HCT116 (cell line): Measurements from ENCODE around the gene TMEM169. TPM values are rescaled to one million over a fixed set of nuclear protein-coding genes. Genes with fewer than 3 reads are reported as not detected.
A peak's percentile ranks its signal among the peaks of the same experiment; 100 is the strongest.
"Not testable (repeated sequence)": the region's sequence is repeated elsewhere in the genome, so short reads cannot be mapped to it uniquely, and the experiment has no call there.

Experiments
- ATAC-seq: fragments of 200-7000 bp; cut with Tn5 transposase; 2 replicates; pipeline ENCODE4 v1.9.1; 2020; ENCODE audit warnings: mild to moderate bottlenecking, moderate library complexity
- BruUV-seq: library from RNA; stranded (reverse); fragments of 400-500 nt; replicated peaks from 2 replicates; lab custom pipeline; 2021; lab: Mats Ljungman, UMichigan
- CTCF ChIA-PET: fragments of 300-600 bp; sonication (Branson Sonifier 250); formaldehyde crosslinking; loops from one replicate; lab custom pipeline; 2021; ENCODE audit warnings: antibody characterized with exemption; lab: Charles Lee
- POLR2A ChIA-PET: fragments of 300-600, 350-600 bp; sonication (Branson Sonifier 250); formaldehyde crosslinking; loops from one replicate; lab custom pipeline; 2021; ENCODE audit warnings: antibody characterized with exemption; lab: Charles Lee
- RAD21 ChIA-PET, 2 experiments: fragments of 300-600 bp; sonication (Branson Sonifier 250); formaldehyde crosslinking; loops; one replicate each; lab custom pipeline; 2023; ENCODE audit warnings: low total read pairs in 2 of 2; ENCODE audit not compliant: uncharacterized antibody in 2 of 2, unreplicated experiment in 2 of 2, low non-redundant PET in 1 of 2; lab: Charles Lee
- DNase-seq: peaks from one replicate; pipeline ENCODE4 v3.0.0-alpha.2; 2010; ENCODE audit warnings: low read depth, low spot score
- H2AFZ ChIP-seq: fragments of 200-600 bp; shearing (Covaris generic), sonication (generic); 2 replicates; pipeline ENCODE4 v1.6.1; 2017; ENCODE audit warnings: low read depth, mixed run types, mixed read lengths, antibody characterized with exemption, low read length; ENCODE audit not compliant: poor library complexity, severe bottlenecking
- H3K27ac ChIP-seq: 2 replicates; pipeline ENCODE4 v1.5.1; 2012; ENCODE audit warnings: low read depth, low read length
- H3K27me3 ChIP-seq: fragments of 200-600 bp; sonication (generic); 2 replicates; pipeline ENCODE4 v1.6.1; 2016; ENCODE audit warnings: mixed run types, low read length, mixed read lengths; ENCODE audit not compliant: insufficient read depth
- H3K36me3 ChIP-seq, 2 experiments: fragments of 200-500 bp in 1 of 2; fragments of 200-600 bp in 1 of 2; sonication (Bioruptor generic) in 1 of 2; sonication (generic) in 1 of 2; 2 replicates each; pipeline versions ENCODE4 v1.5.1 to v1.6.1; 2014 to 2016; ENCODE audit warnings: low read length in 2 of 2, inconsistent platforms in 1 of 2, mixed read lengths in 1 of 2, mixed run types in 1 of 2; ENCODE audit not compliant: insufficient read depth in 2 of 2, control insufficient read depth in 1 of 2
- H3K4me1 ChIP-seq, 2 experiments: fragments of 200-600 bp in 1 of 2; sonication (generic) in 1 of 2; 2 replicates each; pipeline versions ENCODE4 v1.5.1 to v1.6.1; 2012 to 2017; ENCODE audit warnings: low read length in 2 of 2, inconsistent platforms in 1 of 2, mild to moderate bottlenecking in 1 of 2, mixed read lengths in 1 of 2, mixed run types in 1 of 2, moderate library complexity in 1 of 2; ENCODE audit not compliant: insufficient read depth in 2 of 2, control insufficient read depth in 1 of 2
- H3K4me2 ChIP-seq: fragments of 200-600 bp; sonication (generic); 2 replicates; pipeline ENCODE4 v1.6.1; 2017; ENCODE audit warnings: mixed run types, low read length, mixed read lengths
- H3K4me3 ChIP-seq, 2 experiments: fragments of 200-600 bp in 1 of 2; sonication (generic) in 1 of 2; replicated peaks in 1 of 2; 2 replicates each; pipeline ENCODE4 v1.5.1; 2011 to 2016; ENCODE audit warnings: low read length in 2 of 2, control low read depth in 1 of 2, low read depth in 1 of 2, mild to moderate bottlenecking in 1 of 2, mixed read lengths in 1 of 2, mixed run types in 1 of 2
- H3K79me2 ChIP-seq: fragments of 200-600 bp; sonication (generic); 2 replicates; pipeline ENCODE4 v1.6.1; 2017; ENCODE audit warnings: mild to moderate bottlenecking, mixed run types, low read length, moderate library complexity, mixed read lengths; ENCODE audit not compliant: insufficient read depth
- H3K9ac ChIP-seq: fragments of 200-600 bp; sonication (generic); 2 replicates; pipeline ENCODE4 v1.6.1; 2016; ENCODE audit warnings: low read length, mixed read lengths
- H3K9me2 ChIP-seq: fragments of 200-600 bp; sonication (generic), shearing (Covaris generic); 2 replicates; pipeline ENCODE4 v1.6.1; 2017; ENCODE audit warnings: mixed run types, mild to moderate bottlenecking, moderate library complexity; ENCODE audit not compliant: insufficient read depth
- H3K9me3 ChIP-seq, 2 experiments: fragments of 200-500 bp in 1 of 2; fragments of 200-600 bp in 1 of 2; sonication (Bioruptor generic) in 1 of 2; sonication (generic) in 1 of 2; 2 replicates each; pipeline ENCODE4 v1.6.1; 2014 to 2017; ENCODE audit warnings: low read length in 2 of 2, mixed read lengths in 2 of 2, inconsistent platforms in 1 of 2, low read depth in 1 of 2, mild to moderate bottlenecking in 1 of 2, mixed run types in 1 of 2, moderate library complexity in 1 of 2; ENCODE audit not compliant: control insufficient read depth in 1 of 2, insufficient read depth in 1 of 2
- H4K20me1 ChIP-seq: fragments of 200-600 bp; sonication (generic), shearing (Covaris generic); 2 replicates; pipeline ENCODE4 v1.6.1; 2017; ENCODE audit warnings: mixed run types, mild to moderate bottlenecking, moderate library complexity; ENCODE audit not compliant: insufficient read depth
- ATF3 ChIP-seq: IDR thresholded peaks from 2 replicates; pipeline ENCODE4 v1.6.1; 2012
- CEBPB ChIP-seq: IDR thresholded peaks from 2 replicates; pipeline ENCODE4 v1.6.1; 2012; ENCODE audit warnings: low read depth
- EGR1 ChIP-seq: IDR thresholded peaks from 2 replicates; pipeline ENCODE4 v1.6.1; 2012; ENCODE audit warnings: low read depth
- EZH2 ChIP-seq: fragments of 200-600 bp; sonication (generic); IDR thresholded peaks from 2 replicates; pipeline ENCODE4 v1.6.1; 2017; ENCODE audit warnings: antibody characterized with exemption, mixed run types
- POLR2A ChIP-seq: IDR thresholded peaks from 2 replicates; pipeline ENCODE4 v1.7.0; 2011; ENCODE audit warnings: borderline replicate concordance; ENCODE audit not compliant: insufficient read depth, insufficient read length; ENCODE audit errors: extremely low read depth
- POLR2AphosphoS5 ChIP-seq: IDR thresholded peaks from 2 replicates; pipeline ENCODE4 v1.6.1; 2011; ENCODE audit warnings: mild to moderate bottlenecking, low read depth, low read length, moderate library complexity
- RAD21 ChIP-seq: IDR thresholded peaks from 2 replicates; pipeline ENCODE4 v1.6.1; 2012; ENCODE audit warnings: low read depth, mild to moderate bottlenecking
- ZNF274 ChIP-seq: fragments of 200-500 bp; sonication (Bioruptor generic); IDR thresholded peaks from 2 replicates; pipeline ENCODE4 v1.6.1; 2014; ENCODE audit warnings: mild to moderate bottlenecking, low read depth, low read length, inconsistent platforms
- intact Hi-C: fragments of 100-400 bp; cut with micrococcal nuclease; formaldehyde crosslinking; loops from 2 replicates; pipeline ENCODE4 v1.10.0; 2022
- total RNA-seq: library from RNA; stranded (reverse); gene quantifications from one replicate; pipeline ENCODE4 v1.2.1, GENCODE V29; 2021; ENCODE audit not compliant: unreplicated experiment

Gene TMEM169
- total RNA-seq, 1 experiment from 2014 or later, result 0.42 TPM

GRCh38 chr2:216075510-216076485 lies 5.9 kb upstream of the TMEM169 start:
- no peaks in the 10 kb centered on the region for H3K9me2 ChIP-seq
- H3K9ac ChIP-seq, result no peak overlapping the region
- no peak overlapping the region for H3K4me3 ChIP-seq
- H3K36me3 ChIP-seq, result no peaks in the 10 kb centered on the region
- no peaks in the 10 kb centered on the region for H3K27me3 ChIP-seq
- no peak for DNase-seq
- ChIA-PET RAD21 (no interaction called here), CTCF (no interaction called here)
- BruUV-seq, result no TSS peak
- H3K79me2 ChIP-seq, result no peaks in the 10 kb centered on the region; the same call in 1 of the 2 replicates
- H2AFZ ChIP-seq, result no peak overlapping the region
- TF ChIP-seq POLR2AphosphoS5 (no peak), ZNF274 (no peak)
- TF ChIP-seq, all 23 proteins: peak for 0
- ATAC-seq, result no peak
- Histone ChIP-seq H3K4me1 (peaks cover 0 to 10% of the 10 kb centered on the region in 2 experiments; a peak in 2 of 4 replicates), H3K9me3 (no peaks in the 10 kb centered on the region), H4K20me1 (no peaks in the 10 kb centered on the region), H3K4me2 (no peak overlapping the region), H3K27ac (no peak overlapping the region)
- POLR2A ChIA-PET, result no interaction called here
- intact Hi-C loops, result no loop called here

- intact Hi-C loops, result no loop called here
- H3K4me3 ChIP-seq, result no peak overlapping the region
- ChIA-PET RAD21 (no interaction called here), POLR2A (no interaction called here), CTCF (no interaction called here)
- H3K9ac ChIP-seq, result no peak overlapping the region
- no peaks in the 10 kb centered on the region; the same call in 1 of the 2 replicates for H3K79me2 ChIP-seq
- no peaks in the 10 kb centered on the region for H3K9me2 ChIP-seq
- ATAC-seq, result no peak
- H3K36me3 ChIP-seq, result no peaks in the 10 kb centered on the region
- H3K4me1 ChIP-seq, result peaks cover 4 to 19% of the 10 kb centered on the region in 2 experiments; a peak in 3 of 4 replicates
- H3K9me3 ChIP-seq, result no peaks in the 10 kb centered on the region
- TSS peak; percentile 31 for BruUV-seq
- H3K27me3 ChIP-seq, result no peaks in the 10 kb centered on the region
- no peaks in the 10 kb centered on the region for H4K20me1 ChIP-seq
- no peak for TF ChIP-seq POLR2A
- no peak for TF ChIP-seq RAD21
- no peak for TF ChIP-seq EGR1
- TF ChIP-seq EZH2, result no peak
- 0 out of 2 replicates have a peak, but pooled peaks have one; percentile 27 for TF ChIP-seq CEBPB
- no peak for TF ChIP-seq ATF3
- no peak for DNase-seq
- H3K27ac ChIP-seq, result no peak overlapping the region
- no peak overlapping the region for H3K4me2 ChIP-seq
- no peak overlapping the region for H2AFZ ChIP-seq
These were observed 2.9 kb upstream of the TMEM169 start for GRCh38 chr2:216078776-216079175.

- RAD21 ChIA-PET, CTCF ChIA-PET, intact Hi-C loops, H3K36me3 ChIP-seq, BruUV-seq, H3K27ac ChIP-seq, H3K9me3 ChIP-seq, H2AFZ ChIP-seq, DNase-seq, H3K4me2 ChIP-seq, H3K9me2 ChIP-seq, POLR2A ChIA-PET, H3K27me3 ChIP-seq, H3K4me3 ChIP-seq, H4K20me1 ChIP-seq, H3K79me2 ChIP-seq, ATAC-seq, H3K9ac ChIP-seq: not testable (repeated sequence)
- peaks cover 4 to 14% of the 10 kb centered on the region in 2 experiments; a peak in 3 of 4 replicates for H3K4me1 ChIP-seq
These were observed 1.7 kb upstream of the TMEM169 start for GRCh38 chr2:216080048-216080447.
